Measurements from ENCODE around the gene PRKACA. TPM values are rescaled to one million over a fixed set of nuclear protein-coding genes. Genes with fewer than 3 reads are reported as not detected.
A peak's percentile ranks its signal among the peaks of the same experiment; 100 is the strongest.

Gene PRKACA
- total RNA-seq, 3 donors from 2014 or later: 45.0 to 46.1 (median 45.3) TPM

DNA sequence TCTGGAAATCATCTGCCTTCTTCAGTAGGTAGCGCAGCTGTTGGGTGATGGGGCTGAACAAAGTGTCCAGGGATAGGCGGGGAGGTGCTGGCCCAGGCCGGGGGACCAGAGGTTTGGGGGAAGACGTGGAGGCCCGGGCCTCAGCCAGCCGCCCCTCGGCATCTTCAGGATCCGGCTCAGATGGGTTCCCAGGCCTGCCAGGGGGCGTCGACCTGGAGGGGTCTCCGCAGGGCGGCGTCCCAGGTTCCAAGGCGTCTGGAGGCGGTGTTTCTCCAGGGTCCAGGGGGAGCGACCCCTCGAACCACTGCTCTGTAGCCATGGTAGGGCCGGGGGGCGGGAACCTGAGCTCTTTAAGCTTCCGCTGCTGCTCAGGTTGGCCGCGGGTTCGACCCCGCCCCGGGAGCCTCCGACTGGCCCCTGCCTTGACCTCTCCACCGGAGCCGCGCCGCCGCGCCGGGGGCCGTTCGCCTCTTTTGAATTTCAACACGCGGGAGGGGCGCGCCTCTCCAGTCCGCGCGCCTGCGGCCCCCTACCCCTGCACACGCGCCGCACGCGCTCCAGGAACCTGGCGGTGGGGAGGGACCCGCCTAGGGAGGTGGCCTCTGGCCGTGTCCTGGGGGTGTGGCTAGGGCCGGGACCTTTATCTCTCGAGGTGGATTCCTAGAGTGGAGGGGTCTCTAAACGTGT lies 32.1 kb downstream of the PRKACA start, which contains the start of gene C19orf67:
TSS of gene C19orf67 (minus strand) at position 475 of the 687 bp plus-strand sequence. CDS start at position 319, 156 bp downstream.
- Mint-ChIP-seq H3K4me3 (no peak within 1 kb of the TSS), H3K36me3 (ENCODE audit: insufficient read depth) (peaks cover 8% of the 10 kb centered on the region), H3K27me3 (ENCODE audit: low read depth) (no peaks in the 10 kb centered on the region), H3K9me3 (no peaks in the 10 kb centered on the region), H3K4me1 (ENCODE audit: low read depth) (peaks cover 14% of the 10 kb centered on the region)
- DNase-seq (no peak), ATAC-seq (no peak)

DNA sequence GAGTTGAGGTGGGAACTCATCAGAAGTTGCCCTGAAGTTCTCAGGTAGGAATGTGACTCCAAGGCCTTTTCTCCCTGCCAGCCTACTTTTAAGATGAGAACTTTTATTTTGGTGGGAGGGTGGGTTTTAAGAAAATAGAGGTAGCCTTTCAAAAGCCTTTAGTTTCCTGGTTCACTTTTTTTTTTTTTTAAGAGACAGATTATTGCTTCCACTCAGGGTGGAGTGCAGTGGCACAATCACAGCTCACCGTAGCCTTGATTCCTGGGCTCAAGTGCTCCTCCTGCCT lies 34.9 kb downstream of the PRKACA start:
- DNase-seq (no peak), ATAC-seq (no peak)
- Mint-ChIP-seq H3K36me3 (ENCODE audit: insufficient read depth) (no peaks in the 10 kb centered on the region), H3K9me3 (no peaks in the 10 kb centered on the region), H3K4me3 (peak overlapping the region; percentile 90), H3K27me3 (ENCODE audit: low read depth) (no peaks in the 10 kb centered on the region), H3K4me1 (ENCODE audit: low read depth) (peaks cover 12% of the 10 kb centered on the region)

DNA sequence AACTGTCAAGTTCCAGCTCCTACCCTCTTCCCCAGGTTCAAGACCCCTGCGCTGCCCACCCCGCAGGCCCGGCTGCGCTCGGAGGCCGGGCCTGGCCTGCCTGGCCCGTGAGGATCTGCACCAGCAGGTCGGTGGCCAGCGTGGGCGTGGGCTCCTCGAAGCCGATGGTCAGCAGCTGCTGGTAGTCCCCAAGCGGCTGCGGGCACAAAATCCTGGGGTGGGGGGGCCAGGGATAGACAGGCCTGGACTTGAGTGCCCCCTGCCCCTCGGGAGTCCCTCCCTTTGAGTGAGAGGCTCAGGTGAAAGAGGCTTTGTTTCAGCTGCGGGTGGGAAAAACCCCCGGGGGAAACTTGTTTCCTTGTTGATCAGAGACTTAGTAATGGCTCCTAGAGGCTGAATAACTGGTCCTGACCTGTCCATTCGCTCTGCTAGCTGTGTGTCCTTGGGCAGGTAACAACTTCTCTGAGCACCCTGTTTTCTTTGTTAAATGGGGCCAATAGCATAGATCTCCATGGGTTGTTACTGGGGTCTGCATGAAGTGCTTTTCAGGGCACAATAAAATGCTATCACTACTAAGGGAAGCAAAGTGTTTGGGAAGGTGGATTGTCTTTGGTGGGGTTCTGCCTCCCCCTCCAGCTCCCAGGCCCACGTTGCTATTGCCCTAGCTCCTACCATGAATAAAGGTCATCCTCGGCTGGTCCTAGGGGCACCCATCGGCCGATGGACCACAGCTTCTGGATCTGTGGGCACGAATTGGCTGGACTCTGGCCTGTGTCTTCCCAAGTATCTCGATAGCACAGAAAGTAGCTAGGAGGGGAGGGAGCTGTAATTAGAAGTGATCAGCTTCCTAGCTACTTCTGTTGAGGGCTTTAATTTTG lies 35.5 kb downstream of the PRKACA start:
- Mint-ChIP-seq H3K4me1 (ENCODE audit: low read depth) (peaks cover 12% of the 10 kb centered on the region), H3K36me3 (ENCODE audit: insufficient read depth) (no peaks in the 10 kb centered on the region), H3K4me3 (peak overlapping the region; percentile 90), H3K27me3 (ENCODE audit: low read depth) (no peaks in the 10 kb centered on the region), H3K9me3 (no peaks in the 10 kb centered on the region)
- DNase-seq (peak; percentile 20), ATAC-seq (peak in 1 of 2 donors; percentile 12)

DNA sequence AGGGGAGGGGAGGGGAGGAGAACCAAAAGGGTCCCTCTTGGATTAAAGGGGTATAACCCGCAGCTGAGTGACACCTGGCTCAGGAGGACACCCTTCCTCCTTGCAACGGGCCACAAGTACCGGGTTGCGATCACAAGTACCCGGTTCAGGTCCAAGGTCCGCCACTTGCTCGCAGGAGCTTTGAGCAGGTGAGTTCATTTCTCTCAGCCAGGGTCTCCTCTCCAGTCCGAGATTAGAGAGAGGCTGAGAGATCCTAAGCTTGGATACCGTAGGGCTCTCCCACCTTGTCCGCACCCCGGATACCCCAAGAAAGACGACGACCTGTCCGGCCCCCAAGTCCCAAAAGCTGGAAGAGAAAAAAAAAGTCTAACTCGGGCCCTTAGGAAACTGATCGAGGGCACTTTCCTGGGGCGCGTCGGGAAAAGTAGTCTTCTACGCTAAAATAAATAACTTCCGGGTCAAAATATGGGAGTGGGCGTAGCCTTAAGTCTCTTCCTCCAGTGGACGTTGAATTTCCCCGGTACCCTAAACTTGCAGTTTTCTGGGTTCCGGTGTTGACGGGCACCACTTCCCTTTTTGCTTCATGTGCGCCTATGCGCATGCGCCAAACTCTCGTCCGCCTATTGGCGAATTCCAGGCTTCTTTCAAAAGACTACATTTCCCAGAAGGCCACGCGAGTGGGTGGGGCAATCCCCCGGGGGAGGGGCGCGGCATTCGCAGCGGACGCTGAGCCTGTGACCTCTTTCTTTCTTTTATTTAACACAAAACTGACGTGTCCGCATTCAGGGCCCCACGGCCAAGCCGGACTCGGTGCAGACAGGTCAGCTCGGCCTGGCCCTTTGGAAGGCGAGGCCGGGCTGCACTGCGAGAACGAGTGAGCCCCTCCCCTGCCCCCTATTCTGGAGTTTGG lies 36.4 kb downstream of the PRKACA start:
- no peaks in the 10 kb centered on the region for H3K36me3 Mint-ChIP-seq (ENCODE audit: insufficient read depth)
- H3K27me3 Mint-ChIP-seq (ENCODE audit: low read depth): no peaks in the 10 kb centered on the region
- ATAC-seq: peak; percentile 95
- no peaks in the 10 kb centered on the region for H3K9me3 Mint-ChIP-seq
- H3K4me3 Mint-ChIP-seq: peak overlapping the region; percentile 90
- H3K4me1 Mint-ChIP-seq (ENCODE audit: low read depth): peaks cover 12% of the 10 kb centered on the region
- peak; percentile 99 for DNase-seq

DNA sequence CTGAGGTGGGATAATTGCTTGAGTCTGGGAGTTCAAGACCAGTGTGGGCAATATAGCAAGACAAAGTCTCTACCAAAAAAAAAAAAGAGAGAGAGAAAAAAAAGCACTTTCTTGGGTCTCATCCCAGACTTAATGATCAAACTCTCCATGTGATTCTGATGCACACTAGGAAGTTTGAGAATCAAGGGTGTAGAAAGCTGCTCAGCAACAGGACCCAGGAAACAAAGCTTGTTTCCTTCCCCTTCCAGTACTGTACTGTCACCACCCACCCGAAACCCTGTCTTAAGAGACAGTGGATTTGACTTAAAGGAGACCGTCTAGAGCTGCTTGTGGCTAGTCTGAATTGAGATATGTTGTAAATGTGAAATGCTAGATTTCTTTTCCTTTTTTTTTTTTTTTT lies 39.2 kb downstream of the PRKACA start:
- H3K9me3 Mint-ChIP-seq: no peaks in the 10 kb centered on the region
- DNase-seq (no peak), ATAC-seq (no peak)
- no peaks in the 10 kb centered on the region for H3K27me3 Mint-ChIP-seq (ENCODE audit: low read depth)
- no peak overlapping the region for H3K4me3 Mint-ChIP-seq
- peaks cover 28% of the 10 kb centered on the region for H3K4me1 Mint-ChIP-seq (ENCODE audit: low read depth)
- H3K36me3 Mint-ChIP-seq (ENCODE audit: insufficient read depth): no peaks in the 10 kb centered on the region

DNA sequence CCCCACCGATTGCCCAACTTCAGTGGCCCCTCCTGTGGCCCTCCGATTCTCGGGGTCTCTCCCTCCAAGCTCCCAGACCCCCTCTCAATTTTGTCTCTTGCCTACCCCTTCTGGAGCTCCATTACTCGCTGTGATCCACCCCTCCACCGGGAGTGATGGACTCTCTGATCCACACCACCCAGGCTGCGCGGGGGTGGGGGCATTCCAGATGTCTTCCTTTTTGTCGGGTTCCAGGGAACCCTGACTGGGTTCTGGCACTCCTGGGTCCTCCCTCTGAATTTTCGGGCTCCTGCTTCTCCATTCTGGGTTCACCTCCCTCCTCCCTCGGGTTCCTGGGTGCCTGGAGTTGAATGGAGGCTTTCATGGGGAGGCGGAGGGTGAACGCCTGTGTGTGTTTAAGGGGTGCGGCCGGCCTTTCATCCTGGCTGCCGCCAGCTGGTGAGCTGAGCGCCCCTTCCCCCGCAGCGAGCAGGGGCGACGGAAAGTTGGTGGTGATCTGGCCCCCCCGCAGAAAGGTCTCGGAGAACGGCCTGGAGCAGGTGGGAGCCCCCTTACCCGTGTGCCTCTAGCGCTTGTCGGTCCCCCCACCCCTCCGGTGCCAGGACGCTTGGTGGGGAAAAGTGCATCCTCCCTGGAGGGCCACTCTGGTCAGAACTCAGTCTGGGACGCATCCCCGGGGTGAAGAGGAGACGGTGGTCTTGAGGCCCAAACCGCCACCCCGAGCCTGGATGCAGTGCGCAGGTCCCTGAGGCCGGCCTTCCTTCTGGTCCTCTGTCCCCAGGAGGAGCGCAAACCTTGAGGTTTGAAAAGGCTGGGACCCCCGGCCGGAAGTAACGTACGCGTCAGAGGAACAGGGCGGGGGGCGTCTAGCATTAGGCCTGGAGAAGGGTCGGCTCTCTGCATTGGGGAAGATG lies 43.4 kb downstream of the PRKACA start:
- Mint-ChIP-seq H3K36me3 (ENCODE audit: insufficient read depth) (no peaks in the 10 kb centered on the region), H3K9me3 (no peaks in the 10 kb centered on the region), H3K4me1 (ENCODE audit: low read depth) (peaks cover 18% of the 10 kb centered on the region), H3K4me3 (peak overlapping the region; percentile 91), H3K27me3 (ENCODE audit: low read depth) (no peaks in the 10 kb centered on the region)
- DNase-seq: peak; percentile 19
- ATAC-seq: peak; percentile 2 to 8

DNA sequence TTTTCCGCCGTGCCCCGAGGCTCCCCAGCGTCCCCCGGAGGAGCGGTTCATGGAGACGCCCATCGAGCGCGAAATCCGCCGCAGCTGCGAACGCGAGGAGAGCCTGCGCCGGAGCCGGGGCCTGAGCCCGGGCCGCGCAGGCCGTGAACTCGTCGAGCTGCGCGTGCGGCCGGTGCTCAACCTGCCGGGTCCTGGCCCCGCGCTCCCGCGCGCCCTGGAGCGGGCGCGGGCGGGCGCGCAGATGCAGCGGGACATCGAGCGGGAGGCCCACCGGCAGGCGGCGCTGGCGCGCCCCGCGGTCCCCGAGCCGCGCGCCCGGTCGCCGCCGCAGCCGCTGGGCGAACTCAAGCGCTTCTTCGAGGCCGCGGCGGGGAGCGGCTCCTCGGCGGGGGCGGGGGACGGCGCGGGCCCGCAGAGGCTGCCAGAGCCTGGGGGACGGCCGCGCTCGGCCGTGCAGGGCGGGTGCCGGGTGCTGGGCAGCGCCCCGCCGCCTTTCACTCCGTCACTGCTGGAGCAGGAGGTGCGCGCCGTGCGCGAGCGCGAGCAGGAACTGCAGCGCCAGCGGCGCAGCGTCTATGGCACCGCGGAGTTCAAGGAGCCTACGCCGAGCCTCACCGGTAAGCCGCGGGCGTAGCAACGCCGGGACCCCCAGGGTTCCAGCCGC lies 44.2 kb downstream of the PRKACA start:
- peak; percentile 78 for ATAC-seq
- Mint-ChIP-seq H3K27me3 (ENCODE audit: low read depth) (no peaks in the 10 kb centered on the region), H3K36me3 (ENCODE audit: insufficient read depth) (no peaks in the 10 kb centered on the region), H3K4me3 (peak overlapping the region; percentile 91), H3K4me1 (ENCODE audit: low read depth) (peaks cover 18% of the 10 kb centered on the region), H3K9me3 (no peaks in the 10 kb centered on the region)
- DNase-seq: peak; percentile 72

DNA sequence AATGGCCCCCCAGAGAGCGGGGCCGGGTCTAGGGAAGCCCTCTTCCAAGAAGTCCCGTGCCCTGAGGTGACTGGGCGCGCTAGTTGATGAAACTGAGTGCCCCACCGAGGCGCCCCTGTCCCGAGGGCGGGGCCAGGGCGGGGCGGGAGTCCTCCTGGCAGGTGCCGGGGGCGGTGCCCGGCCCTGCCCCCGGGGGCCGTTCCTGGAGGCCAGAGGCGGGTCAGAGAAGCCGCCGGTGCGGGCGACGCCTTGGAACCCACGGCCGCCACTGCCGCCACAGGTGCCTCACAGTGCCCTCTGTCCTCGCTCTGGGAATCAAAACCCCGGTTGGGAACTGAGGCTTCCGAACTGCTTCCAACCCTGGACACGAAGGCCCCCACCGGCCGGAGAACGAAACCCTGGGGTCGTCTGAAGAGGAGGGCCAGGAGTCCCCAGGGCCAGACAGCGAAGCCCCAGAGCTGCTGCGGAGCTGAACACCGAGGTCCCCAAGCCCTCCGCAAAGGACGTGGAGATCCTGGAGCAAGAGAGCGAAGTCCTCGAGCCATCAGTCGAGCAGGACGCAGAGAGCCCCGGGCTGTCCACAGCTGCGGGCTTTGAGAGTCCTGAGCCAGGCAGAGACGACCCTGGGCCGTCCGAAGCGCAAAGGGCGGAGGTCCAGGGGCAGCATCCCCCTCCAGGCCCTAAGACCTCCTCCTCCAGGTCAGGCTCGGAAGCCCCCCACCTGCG lies 44.9 kb downstream of the PRKACA start, which contains the start of gene MISP3:
TSS of gene MISP3 (plus strand) at position 252 of the 726 bp plus-strand sequence. CDS start 524 bp downstream, outside the sequence.
- no peaks in the 10 kb centered on the region for H3K9me3 Mint-ChIP-seq
- ATAC-seq: peak; percentile 2 to 10
- no peaks in the 10 kb centered on the region for H3K36me3 Mint-ChIP-seq (ENCODE audit: insufficient read depth)
- peak within 1 kb of the TSS; percentile 91 for H3K4me3 Mint-ChIP-seq
- peaks cover 18% of the 10 kb centered on the region for H3K4me1 Mint-ChIP-seq (ENCODE audit: low read depth)
- H3K27me3 Mint-ChIP-seq (ENCODE audit: low read depth): no peaks in the 10 kb centered on the region
- DNase-seq: no peak

DNA sequence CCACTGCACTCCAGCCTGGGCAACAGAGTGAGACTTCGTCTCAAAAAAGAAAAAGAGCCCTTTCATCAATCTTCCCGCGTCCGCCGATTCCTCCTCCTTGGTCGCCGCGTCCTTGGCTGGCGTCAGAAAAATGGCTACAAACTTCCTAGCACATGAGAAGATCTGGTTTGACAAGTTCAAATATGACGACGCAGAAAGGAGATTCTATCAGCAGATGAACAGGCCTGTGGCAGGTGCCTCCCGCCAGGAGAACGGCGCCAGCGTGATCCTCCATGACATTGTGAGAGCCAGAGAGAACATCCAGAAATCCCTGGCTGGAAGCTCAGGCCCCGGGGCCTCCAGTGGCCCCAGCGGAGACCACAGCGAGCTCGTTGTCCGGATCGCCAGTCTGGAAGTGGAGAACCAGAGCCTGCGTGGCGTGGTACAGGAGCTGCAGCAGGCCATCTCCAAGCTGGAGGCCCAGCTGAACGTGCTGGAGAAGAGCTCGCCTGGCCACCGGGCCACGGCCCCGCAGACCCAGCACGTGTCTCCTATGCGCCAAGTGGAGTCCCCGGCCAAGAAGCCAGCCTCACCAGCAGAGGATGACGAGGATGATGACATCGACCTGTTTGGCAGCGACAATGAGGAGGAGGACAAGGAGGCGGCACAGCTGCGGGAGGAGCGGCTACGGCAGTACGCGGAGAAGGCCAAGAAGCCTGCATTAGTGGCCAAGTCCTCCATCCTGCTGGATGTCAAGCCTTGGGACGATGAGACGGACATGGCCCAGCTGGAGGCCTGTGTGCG lies 47.1 kb downstream of the PRKACA start:
- H3K4me1 Mint-ChIP-seq (ENCODE audit: low read depth): peaks cover 18% of the 10 kb centered on the region
- H3K4me3 Mint-ChIP-seq: no peak overlapping the region
- H3K36me3 Mint-ChIP-seq (ENCODE audit: insufficient read depth): no peaks in the 10 kb centered on the region
- no peaks in the 10 kb centered on the region for H3K9me3 Mint-ChIP-seq
- ATAC-seq: no peak
- no peak for DNase-seq
- H3K27me3 Mint-ChIP-seq (ENCODE audit: low read depth): no peaks in the 10 kb centered on the region

DNA sequence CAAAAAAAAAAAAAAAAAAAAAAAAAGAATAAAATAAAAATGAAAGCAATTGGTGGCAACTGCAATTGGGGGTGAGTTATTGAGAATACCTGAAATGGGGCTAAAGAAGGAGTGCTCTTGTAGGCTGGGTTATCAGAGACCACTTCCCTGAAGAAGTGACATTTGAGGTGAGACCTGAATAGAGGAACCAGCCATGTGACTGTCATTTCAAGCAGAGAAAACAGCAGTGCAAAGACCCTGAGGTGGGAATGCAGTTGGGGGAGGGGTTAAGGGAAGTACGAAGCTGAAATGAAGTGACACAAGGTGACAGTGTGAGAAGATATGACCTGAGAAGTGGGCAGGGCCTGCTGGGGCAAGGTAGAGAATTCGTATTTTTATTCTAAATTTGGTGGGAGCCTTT lies 51.4 kb downstream of the PRKACA start:
- Mint-ChIP-seq H3K4me3 (no peak overlapping the region), H3K36me3 (ENCODE audit: insufficient read depth) (no peaks in the 10 kb centered on the region), H3K9me3 (no peaks in the 10 kb centered on the region), H3K4me1 (ENCODE audit: low read depth) (no peaks in the 10 kb centered on the region), H3K27me3 (ENCODE audit: low read depth) (peaks cover 4% of the 10 kb centered on the region)
- DNase-seq: no peak
- no peak for ATAC-seq

DNA sequence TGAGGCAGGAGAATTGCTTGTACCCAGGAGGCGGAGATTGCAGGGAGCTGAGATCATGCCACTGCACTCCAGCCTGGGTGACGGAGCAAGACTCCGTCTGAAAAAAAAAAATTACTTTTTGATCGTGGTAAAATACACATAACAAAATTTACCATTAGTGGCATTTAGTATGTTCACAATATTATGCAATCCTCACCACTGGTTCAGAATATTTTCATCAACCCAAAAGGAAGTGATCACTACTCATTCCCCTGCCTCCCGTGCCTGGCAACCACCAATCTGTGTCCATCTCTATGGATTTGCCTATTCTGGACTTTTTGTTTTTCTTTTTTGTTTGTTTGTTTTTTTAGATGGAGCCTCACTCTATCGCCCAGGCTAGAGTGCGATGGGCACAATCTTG lies 54.5 kb downstream of the PRKACA start:
- H3K4me1 Mint-ChIP-seq (ENCODE audit: low read depth): peaks cover 10% of the 10 kb centered on the region
- DNase-seq (no peak), ATAC-seq (no peak)
- H3K9me3 Mint-ChIP-seq: no peaks in the 10 kb centered on the region
- peaks cover 24% of the 10 kb centered on the region for H3K27me3 Mint-ChIP-seq (ENCODE audit: low read depth)
- H3K36me3 Mint-ChIP-seq (ENCODE audit: insufficient read depth): no peaks in the 10 kb centered on the region
- H3K4me3 Mint-ChIP-seq: no peak overlapping the region

DNA sequence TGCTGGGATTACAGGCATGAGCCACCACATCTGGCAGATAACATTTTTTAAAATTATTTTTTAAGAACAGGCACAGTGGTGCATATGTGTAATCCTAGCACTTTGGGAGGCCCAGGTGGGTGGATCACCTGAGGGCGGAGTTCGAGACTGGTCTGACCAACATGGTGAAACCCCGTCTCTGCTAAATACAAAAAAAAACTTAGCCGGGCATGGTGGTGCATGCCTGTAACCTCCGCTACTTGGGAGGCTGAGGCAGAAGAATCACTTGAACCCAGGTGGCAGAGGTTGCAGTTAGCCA lies 55.1 kb downstream of the PRKACA start:
- H3K4me1 Mint-ChIP-seq (ENCODE audit: low read depth): peaks cover 13% of the 10 kb centered on the region
- no peaks in the 10 kb centered on the region for H3K36me3 Mint-ChIP-seq (ENCODE audit: insufficient read depth)
- no peak overlapping the region for H3K4me3 Mint-ChIP-seq
- ATAC-seq: no peak
- H3K9me3 Mint-ChIP-seq: no peaks in the 10 kb centered on the region
- H3K27me3 Mint-ChIP-seq (ENCODE audit: low read depth): peaks cover 28% of the 10 kb centered on the region
- DNase-seq: no peak
